ENCODE data around the gene ZNF438. TPM values are rescaled to one million over a fixed set of nuclear protein-coding genes. Genes with fewer than 3 reads are reported as not detected.

The ZNF438 gene
- total and polyA plus RNA-seq, 2 of the 8 experiments (the other 6 are each of a cell fraction or from before 2014, with no cell fraction given): 0.95 to 1.7 TPM

GRCh38 chr10:30835146-30835545 lies 196.5 kb downstream of the ZNF438 start:
- H3K14ac ChIP-seq (ENCODE audit: insufficient read length): no peak overlapping the region
- H2BK15ac ChIP-seq (ENCODE audit: low read length): no peak overlapping the region
- CTCF ChIA-PET (ENCODE audit: partially characterized antibody): interaction anchor here (1.3 to 1.6 kb wide), 2 partner anchors 43 to 51 kb away, joined by 3 to 5 read pairs; no protein-coding TSS in a partner anchor
- TF ChIP-seq CBX5 (IDR thresholded peaks at IDR 0.05; ENCODE audit: low read depth, low read length): no peak
- TF ChIP-seq SUZ12 (IDR thresholded peaks at IDR 0.05; ENCODE audit: low read length): no peak
- no peak for TF ChIP-seq EGR1 (IDR thresholded peaks at IDR 0.05; ENCODE audit: borderline replicate concordance, low read depth, low read length)
- no peak for TF ChIP-seq SIX5 (IDR thresholded peaks at IDR 0.05; ENCODE audit: low read depth, low read length)
- no peak for TF ChIP-seq JUN (IDR thresholded peaks at IDR 0.05; ENCODE audit: low read depth, low read length)
- TF ChIP-seq PHF8 (conservative IDR thresholded peaks at IDR 0.05; ENCODE audit: low read depth, low read length): no peak
- TF ChIP-seq POU5F1 (IDR thresholded peaks at IDR 0.05; ENCODE audit: low read depth, low read length): no peak
- TF ChIP-seq KDM1A (IDR thresholded peaks at IDR 0.05; ENCODE audit: borderline replicate concordance, low read length): no peak
- TF ChIP-seq ATF2 (IDR thresholded peaks at IDR 0.05; ENCODE audit: low read length): no peak
- TF ChIP-seq EP300 (IDR thresholded peaks at IDR 0.05; ENCODE audit: borderline replicate concordance in 1 of 2, low read depth in 2 of 2, low read length in 2 of 2): no peak
- no peak for TF ChIP-seq CHD1 (IDR thresholded peaks at IDR 0.05; ENCODE audit: low read depth, low read length)
- TF ChIP-seq, protein P1, sequence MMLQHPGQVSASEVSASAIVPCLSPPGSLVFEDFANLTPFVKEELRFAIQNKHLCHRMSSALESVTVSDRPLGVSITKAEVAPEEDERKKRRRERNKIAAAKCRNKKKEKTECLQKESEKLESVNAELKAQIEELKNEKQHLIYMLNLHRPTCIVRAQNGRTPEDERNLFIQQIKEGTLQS (IDR thresholded peaks at IDR 0.05; ENCODE audit: insufficient read depth, low read depth, low read length): no peak

More at GRCh38 chr10:30835146-30835545, 196.5 kb downstream of the ZNF438 start:
- DNase-seq (ENCODE audit: low read depth in 1 of 2, low spot score in 2 of 2) (no peak), FAIRE-seq (no peak)
- 80% methylated on average over 12 of the region's 12 CpGs; no CpG with 5 or more reads in 1 of the 2 experiments for WGBS, 2 experiments (ENCODE audit: extremely low coverage in 1 of 2, insufficient coverage in 1 of 2, insufficient read length in 1 of 2, insufficient replicate concordance in 2 of 2, low coverage in 1 of 2, low lambda C conversion rate in 2 of 2, missing lambda C conversion rate in 1 of 2)
- Histone ChIP-seq H3K4me3 (ENCODE audit: extremely low read depth in 1 of 4, insufficient read depth in 2 of 4, low read depth in 3 of 4, low read length in 4 of 4) (no peak overlapping the region), H3K9ac (replicated peaks in 1 of 4; ENCODE audit: extremely low read depth in 1 of 4, low read depth in 3 of 4, low read length in 3 of 4) (no peak overlapping the region), H4K5ac (ENCODE audit: insufficient read length, low read depth, low read length) (no peak overlapping the region), H2BK20ac (ENCODE audit: low read length) (no peak overlapping the region), H3K36me3 (ENCODE audit: control insufficient read depth in 2 of 4, insufficient read depth in 4 of 4, low read length in 3 of 4) (no peaks in the 10 kb centered on the region), H4K91ac (replicated peaks; ENCODE audit: insufficient read length, low read length) (no peak overlapping the region), H4K20me1 (replicated peaks in 1 of 2; ENCODE audit: control insufficient read depth in 1 of 2, insufficient read depth in 2 of 2, low read length in 2 of 2) (no peaks in the 10 kb centered on the region), H2BK120ac (replicated peaks; ENCODE audit: low read depth, low read length) (no peak overlapping the region), H3K79me1 (ENCODE audit: low read depth, low read length) (no peaks in the 10 kb centered on the region), H3K4me1 (replicated peaks in 1 of 4; ENCODE audit: control insufficient read depth in 3 of 4, insufficient read depth in 4 of 4, low read length in 3 of 4) (peaks cover 0 to 5% (median under 1%) of the 10 kb centered on the region in 4 experiments; a peak in 6 of 7 replicates), H3K4me2 (ENCODE audit: insufficient read depth in 1 of 2, low read depth in 2 of 2, low read length in 2 of 2) (no peak overlapping the region), H2AFZ (ENCODE audit: low read length) (no peak overlapping the region; the same call in 1 of the 2 replicates), H3K18ac (ENCODE audit: extremely low read depth, low read length) (no peak overlapping the region), H4K8ac (ENCODE audit: extremely low read depth, insufficient read depth, low read length) (no peak overlapping the region), H2AK5ac (ENCODE audit: low read depth, low read length) (no peak overlapping the region), H3K23ac (ENCODE audit: insufficient read length) (no peak overlapping the region), H2BK12ac (ENCODE audit: low read depth, low read length) (no peak overlapping the region), H3K56ac (replicated peaks; ENCODE audit: insufficient read length, low read depth, low read length) (no peak overlapping the region), H3K23me2 (ENCODE audit: low read depth, low read length) (no peaks in the 10 kb centered on the region), H3K4ac (replicated peaks; ENCODE audit: insufficient read length, low read depth, low read length) (no peak overlapping the region), H2BK5ac (ENCODE audit: low read depth, low read length) (no peak overlapping the region), H3K27me3 (replicated peaks in 1 of 4; ENCODE audit: control insufficient read depth in 3 of 4, extremely low read depth in 1 of 4, insufficient read depth in 3 of 4, low read length in 3 of 4) (no peaks in the 10 kb centered on the region), H3K27ac (ENCODE audit: low read depth, low read length) (no peak overlapping the region), H3K79me2 (ENCODE audit: control insufficient read depth in 1 of 2, insufficient read depth in 2 of 2, low read length in 2 of 2) (no peaks in the 10 kb centered on the region), H3K9me3 (ENCODE audit: insufficient read depth in 2 of 2, low read depth in 1 of 2, low read length in 1 of 2) (no peaks in the 10 kb centered on the region)
- POLR2A ChIA-PET (ENCODE audit: partially characterized antibody): no interaction called here
